RWPE1 (cell line): ENCODE results near the gene ACTN1.

Experiments
- CTCF ChIA-PET: fragments of 350-600 bp; sonication (Branson Sonifier 250); formaldehyde crosslinking; extraction: SDS; loops from one replicate; lab custom pipeline; 2021; lab: Yijun Ruan, JAX
- POLR2A ChIA-PET: fragments of 400-600 bp; formaldehyde crosslinking; extraction: SDS; loops from one replicate; lab custom pipeline; 2020; ENCODE audit warnings: antibody characterized with exemption; ENCODE audit not compliant: low non-redundant PET; lab: Yijun Ruan, JAX
- DNase-seq: peaks from one replicate; pipeline ENCODE4 v3.0.0; 2012; ENCODE audit warnings: low spot score
- H3K27ac ChIP-seq: fragments of 450-650 bp; 2 replicates; pipeline ENCODE4 v1.5.1; 2017
- TF ChIP-seq, protein P1 (sequence below): fragments of 450-650 bp; conservative IDR thresholded peaks from 2 replicates; pipeline ENCODE4 v1.5.1; 2017; ENCODE audit warnings: low read depth, mild to moderate bottlenecking

ACTN1 gene

DNA sequence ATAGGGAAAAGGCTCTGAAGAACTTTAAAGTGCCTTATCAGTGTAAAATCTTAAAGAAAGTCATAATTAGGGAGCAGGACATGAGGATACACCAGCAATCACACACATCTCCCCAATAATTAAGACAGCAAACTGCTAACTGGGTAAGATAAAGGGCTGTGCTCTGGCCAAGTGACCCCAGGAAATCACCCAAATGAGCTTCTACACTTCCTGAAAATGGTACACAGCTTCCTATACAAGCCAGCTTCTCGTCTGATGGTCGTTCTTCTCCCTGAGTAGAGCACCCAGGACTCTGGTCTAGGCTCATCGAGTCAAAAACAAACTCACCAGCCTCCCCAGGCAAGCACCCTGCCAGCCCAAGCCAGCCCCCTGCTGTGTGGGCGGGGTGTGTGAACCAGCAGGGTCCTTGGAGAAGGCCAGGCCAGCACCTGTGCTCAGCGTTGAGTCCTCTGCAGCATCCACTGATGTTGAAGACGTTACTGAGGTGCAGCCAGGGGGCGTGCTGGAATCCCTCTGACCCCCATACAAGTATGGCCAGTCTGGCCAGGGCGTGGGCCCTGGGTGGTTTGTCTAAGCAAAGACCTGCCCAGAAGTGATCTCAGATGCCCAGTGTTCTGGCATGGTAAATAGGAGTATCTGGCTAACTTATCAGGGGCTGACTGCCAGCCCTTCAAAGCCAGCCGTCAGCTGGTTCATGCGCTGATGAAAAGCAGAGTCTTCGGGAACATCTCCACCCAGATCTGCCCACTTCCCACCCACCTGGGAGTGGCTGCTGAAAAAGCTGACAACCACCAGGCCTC is 41.4 kb downstream of the ACTN1 start:
- no peak for DNase-seq
- TF ChIP-seq, protein P1, sequence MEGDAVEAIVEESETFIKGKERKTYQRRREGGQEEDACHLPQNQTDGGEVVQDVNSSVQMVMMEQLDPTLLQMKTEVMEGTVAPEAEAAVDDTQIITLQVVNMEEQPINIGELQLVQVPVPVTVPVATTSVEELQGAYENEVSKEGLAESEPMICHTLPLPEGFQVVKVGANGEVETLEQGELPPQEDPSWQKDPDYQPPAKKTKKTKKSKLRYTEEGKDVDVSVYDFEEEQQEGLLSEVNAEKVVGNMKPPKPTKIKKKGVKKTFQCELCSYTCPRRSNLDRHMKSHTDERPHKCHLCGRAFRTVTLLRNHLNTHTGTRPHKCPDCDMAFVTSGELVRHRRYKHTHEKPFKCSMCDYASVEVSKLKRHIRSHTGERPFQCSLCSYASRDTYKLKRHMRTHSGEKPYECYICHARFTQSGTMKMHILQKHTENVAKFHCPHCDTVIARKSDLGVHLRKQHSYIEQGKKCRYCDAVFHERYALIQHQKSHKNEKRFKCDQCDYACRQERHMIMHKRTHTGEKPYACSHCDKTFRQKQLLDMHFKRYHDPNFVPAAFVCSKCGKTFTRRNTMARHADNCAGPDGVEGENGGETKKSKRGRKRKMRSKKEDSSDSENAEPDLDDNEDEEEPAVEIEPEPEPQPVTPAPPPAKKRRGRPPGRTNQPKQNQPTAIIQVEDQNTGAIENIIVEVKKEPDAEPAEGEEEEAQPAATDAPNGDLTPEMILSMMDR, result no peak; the same call in 1 of the 2 replicates
- ChIA-PET CTCF (interaction anchor here (0.5 to 1.6 kb wide), 3 partner anchors 79 to 160 kb away, joined by 4 to 5 read pairs (median 4); no protein-coding TSS in a partner anchor), POLR2A (no interaction called here)
- peak overlapping the region; percentile 95 for H3K27ac ChIP-seq

DNA sequence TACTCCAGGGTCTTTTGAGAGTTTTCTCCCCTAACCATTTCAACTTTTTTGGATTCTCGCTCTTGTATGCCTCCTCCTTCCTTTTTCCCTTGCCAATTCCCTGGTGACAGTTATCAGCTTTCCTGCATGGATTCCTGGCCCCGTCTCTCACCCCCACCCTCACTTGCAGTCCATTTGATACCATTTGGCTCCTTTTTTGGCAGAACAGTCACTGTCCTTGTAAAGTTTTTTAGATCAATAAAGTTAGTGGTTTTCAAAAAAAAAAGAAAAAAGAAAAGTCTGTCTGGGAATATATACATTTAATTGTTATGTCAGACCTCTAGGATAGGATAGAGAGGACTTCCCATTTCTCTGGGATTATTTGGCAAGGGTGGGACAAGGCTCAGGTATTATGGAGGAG is 42.1 kb downstream of the ACTN1 start:
- TF ChIP-seq, protein P1, result no peak
- peak overlapping the region; percentile 69 for H3K27ac ChIP-seq
- POLR2A ChIA-PET, result no interaction called here
- CTCF ChIA-PET, result interaction anchor here (0.5 kb wide), 1 partner anchor 80 kb away, joined by 4 read pairs; no protein-coding TSS in a partner anchor
- DNase-seq, result no peak

DNA sequence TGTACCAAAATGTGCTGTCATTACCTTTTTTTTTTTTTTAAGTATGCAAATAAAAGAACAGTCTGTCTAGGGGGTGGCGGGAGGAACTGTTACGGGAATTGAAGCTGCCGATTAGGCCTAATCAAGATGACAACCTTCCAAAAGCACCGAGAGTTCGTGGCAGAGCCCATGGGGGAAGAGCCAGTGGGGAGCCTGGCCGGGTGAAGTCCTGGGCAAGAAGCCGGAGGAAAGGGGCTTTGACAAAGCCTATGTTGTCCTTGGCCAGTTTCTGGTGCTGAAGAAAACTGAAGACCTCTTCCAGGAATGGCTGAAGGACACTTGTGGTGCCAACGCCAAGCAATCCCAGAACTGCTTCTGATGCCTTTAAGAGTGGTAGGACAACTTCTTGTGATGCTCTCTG is 42.6 kb downstream of the ACTN1 start:
- ChIA-PET POLR2A (no interaction called here), CTCF (interaction anchor here (0.7 kb wide), 1 partner anchor 66 kb away, joined by 3 read pairs; no protein-coding TSS in a partner anchor)
- peak overlapping the region; percentile 69 for H3K27ac ChIP-seq

DNA sequence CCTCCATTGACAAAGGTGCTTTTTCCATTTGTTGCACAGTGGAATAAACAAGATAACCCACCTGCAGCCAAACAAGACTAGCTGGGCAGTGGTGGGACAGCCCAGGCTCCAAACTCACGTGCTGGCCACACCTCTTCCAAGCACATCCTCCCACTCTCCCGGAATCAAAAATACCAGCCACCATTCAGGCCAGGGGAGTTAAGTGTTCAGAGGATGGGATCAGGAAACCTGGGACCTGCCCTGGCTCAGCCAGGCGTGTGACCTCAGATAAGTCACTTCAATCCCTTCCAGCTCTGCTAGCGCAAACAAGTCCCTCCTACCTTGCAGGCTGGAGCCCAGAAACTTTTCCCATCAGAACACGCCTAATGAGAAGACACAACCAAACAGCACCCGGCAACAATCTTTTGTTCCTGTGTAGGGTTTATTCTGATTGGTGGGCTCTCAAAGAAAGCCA is 43.3 kb downstream of the ACTN1 start:
- no peak for DNase-seq
- ChIA-PET CTCF (interaction anchor here (0.7 kb wide), 1 partner anchor 67 kb away, joined by 3 read pairs; no protein-coding TSS in a partner anchor), POLR2A (no interaction called here)
- H3K27ac ChIP-seq, result peak overlapping the region; percentile 69
- TF ChIP-seq, protein P1, result no peak

More for the DNA sequence above, 42.6 kb downstream of the ACTN1 start:
- TF ChIP-seq, protein P1, result no peak
- DNase-seq, result no peak

DNA sequence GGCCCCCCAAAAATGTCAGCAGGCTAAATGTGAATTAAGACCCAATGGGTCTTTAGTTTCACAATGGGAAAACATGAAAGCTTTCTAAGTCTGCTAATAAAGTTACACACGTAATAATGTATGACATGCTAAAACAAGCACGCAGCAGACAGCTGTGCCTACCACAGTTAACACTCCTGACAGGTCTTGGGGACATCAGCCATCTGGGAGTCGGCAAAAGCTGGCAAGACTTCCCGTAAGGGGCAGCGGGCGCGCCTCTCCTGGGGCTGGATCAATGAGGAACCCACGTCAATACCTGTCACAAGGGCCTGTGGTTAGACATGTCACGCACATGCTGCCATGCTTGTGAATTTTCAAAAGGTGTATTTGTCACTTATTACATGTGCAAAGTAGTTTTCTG is 45.0 kb downstream of the ACTN1 start:
- POLR2A ChIA-PET, result interaction anchor here (0.7 kb wide), 1 partner anchor 154 kb away, joined by 5 read pairs; no protein-coding TSS in a partner anchor
- CTCF ChIA-PET, result no interaction called here
- H3K27ac ChIP-seq, result peak overlapping the region; percentile 50
- TF ChIP-seq, protein P1, result no peak
- no peak for DNase-seq

DNA sequence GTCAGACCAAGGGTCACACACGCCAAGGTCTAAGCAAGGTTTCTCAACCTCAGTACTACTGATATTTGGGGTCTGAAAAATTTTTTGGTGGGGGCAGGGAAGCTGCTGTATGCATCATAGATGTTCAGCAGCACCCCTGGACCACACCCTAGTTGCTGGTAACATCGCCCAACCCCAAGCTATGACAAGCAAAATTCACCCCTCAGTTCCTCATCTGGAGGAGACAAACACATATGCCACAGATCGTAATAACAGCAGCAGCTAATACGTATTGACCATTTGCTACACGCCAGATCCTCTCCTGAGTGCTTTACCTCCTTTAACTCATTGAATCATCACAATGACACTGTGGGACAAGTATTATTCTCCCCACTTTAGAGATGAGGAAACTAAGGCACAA is 46.4 kb downstream of the ACTN1 start:
- H3K27ac ChIP-seq, result peak overlapping the region; percentile 53
- POLR2A ChIA-PET, result no interaction called here
- CTCF ChIA-PET, result interaction anchor here (0.7 to 0.9 kb wide), 2 partner anchors 21 to 116 kb away, joined by 3 read pairs; no protein-coding TSS in a partner anchor
- TF ChIP-seq, protein P1, result no peak
- no peak for DNase-seq
